Subcutaneous adipose tissue (tissue), 4 donors: ENCODE results near the gene STARD7. TPM values are rescaled to one million over a fixed set of nuclear protein-coding genes. Genes with fewer than 3 reads are reported as not detected.

Experiments
- total RNA-seq, 4 donors: library from RNA; depleted of rRNA; stranded (reverse); fragments of >200 nt; gene quantifications; one replicate each; pipeline ENCODE4 v1.1.0, GENCODE V29; 2016
- TF ChIP-seq, protein P1 (sequence below): fragments of 450-650 bp; IDR thresholded peaks from one replicate; pipeline ENCODE4 v1.5.1; 2016; ENCODE audit warnings: low read depth, mild to moderate bottlenecking, control low read depth, antibody characterized with exemption, moderate library complexity

STARD7 gene
- total RNA-seq, 4 donors from 2014 or later = 96.7 to 184 (median 127) TPM

- TF ChIP-seq, protein P1, sequence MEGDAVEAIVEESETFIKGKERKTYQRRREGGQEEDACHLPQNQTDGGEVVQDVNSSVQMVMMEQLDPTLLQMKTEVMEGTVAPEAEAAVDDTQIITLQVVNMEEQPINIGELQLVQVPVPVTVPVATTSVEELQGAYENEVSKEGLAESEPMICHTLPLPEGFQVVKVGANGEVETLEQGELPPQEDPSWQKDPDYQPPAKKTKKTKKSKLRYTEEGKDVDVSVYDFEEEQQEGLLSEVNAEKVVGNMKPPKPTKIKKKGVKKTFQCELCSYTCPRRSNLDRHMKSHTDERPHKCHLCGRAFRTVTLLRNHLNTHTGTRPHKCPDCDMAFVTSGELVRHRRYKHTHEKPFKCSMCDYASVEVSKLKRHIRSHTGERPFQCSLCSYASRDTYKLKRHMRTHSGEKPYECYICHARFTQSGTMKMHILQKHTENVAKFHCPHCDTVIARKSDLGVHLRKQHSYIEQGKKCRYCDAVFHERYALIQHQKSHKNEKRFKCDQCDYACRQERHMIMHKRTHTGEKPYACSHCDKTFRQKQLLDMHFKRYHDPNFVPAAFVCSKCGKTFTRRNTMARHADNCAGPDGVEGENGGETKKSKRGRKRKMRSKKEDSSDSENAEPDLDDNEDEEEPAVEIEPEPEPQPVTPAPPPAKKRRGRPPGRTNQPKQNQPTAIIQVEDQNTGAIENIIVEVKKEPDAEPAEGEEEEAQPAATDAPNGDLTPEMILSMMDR = no peak
These were observed 28.1 kb downstream of the STARD7 start for GRCh38 chr2:96180521-96180920.

GRCh38 chr2:96180002-96180401 is 28.6 kb downstream of the STARD7 start:
- TF ChIP-seq, protein P1 = no peak

DNA sequence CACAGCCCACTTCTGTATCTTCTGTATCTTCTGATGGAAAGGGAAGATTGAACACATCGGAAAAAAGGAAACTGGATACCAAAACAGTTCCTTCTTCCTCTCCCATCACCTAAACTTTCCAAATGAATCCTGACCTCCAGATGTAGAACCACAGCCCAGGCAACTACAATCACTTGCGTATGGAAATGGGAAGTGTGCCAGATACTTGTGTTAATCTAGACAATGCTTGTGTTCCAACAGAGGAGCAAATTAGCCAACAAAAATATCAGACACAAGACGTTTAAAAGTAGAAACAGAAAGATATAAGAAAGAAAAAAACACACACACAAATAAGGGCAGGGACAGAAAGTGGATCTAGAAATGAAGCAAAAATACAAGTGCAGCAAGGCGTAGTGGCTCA is 32.0 kb downstream of the STARD7 start:
- TF ChIP-seq, protein P1 = no peak

DNA sequence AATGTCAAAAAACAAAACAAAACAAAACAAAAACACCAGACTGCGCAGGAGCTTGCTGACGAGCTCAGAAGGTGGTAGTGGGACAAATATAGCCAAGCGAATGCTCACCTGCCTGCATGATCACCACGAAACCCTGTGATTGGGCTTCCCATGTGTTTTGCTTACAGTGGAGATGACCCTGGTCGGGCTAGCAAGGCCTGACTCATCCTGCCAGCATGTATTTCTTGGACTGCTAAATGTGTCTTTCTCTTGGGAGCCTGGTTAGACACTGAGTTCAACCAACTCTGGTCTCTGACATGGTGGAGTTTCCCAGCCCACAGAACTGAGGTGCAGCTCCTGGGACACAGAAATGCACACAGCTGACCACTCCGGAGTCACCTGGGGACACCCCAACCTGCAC is 32.7 kb downstream of the STARD7 start:
- TF ChIP-seq, protein P1 = no peak

- TF ChIP-seq, protein P1 = no peak
These were observed 34.1 kb downstream of the STARD7 start for GRCh38 chr2:96174251-96175144.

DNA sequence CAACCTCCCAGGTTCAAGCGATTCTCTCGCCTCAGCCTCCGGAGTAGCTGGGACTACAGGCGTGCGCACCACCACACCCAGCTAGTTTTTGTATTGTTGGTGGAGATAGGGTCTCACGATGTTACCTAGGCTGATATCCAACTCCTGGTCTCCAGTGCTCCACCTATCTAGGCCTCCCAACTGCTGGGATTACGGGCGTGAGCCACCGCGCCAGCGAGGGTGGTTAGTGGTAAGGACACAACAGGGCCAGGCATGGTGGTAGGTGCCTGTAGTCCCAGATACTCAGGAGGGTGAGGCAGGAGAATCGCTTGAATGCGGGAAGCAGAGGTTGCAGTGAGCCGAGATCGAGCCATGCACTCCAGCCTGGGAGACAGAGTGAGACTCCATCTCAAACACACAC is 36.8 kb downstream of the STARD7 start:
- TF ChIP-seq, protein P1 = no peak

DNA sequence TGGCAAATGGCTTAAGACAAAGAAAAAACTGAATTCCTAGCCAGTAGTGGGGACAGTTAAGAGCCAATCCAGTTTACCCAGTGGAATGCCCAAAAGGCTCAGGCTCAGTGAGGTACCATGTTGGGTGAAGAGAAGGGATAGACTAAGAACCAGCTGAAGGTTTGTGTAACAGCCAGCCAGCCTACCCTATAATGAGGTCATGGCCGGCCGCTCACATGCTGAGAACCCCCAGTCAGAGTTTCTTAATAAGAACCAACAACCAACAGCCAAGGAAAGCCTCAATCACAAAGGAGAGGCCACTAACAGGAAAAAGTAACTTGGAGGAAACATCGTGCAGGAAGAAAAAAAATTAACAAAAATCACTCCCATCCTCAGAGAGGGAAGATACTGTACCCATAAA is 38.0 kb downstream of the STARD7 start:
- TF ChIP-seq, protein P1 = no peak
